HG02588 (cell line): ENCODE measurements around the gene PADI3.

Experiments
- ATAC-seq: cut with Tn5 transposase; IDR thresholded peaks from one replicate; pipeline ENCODE4 v1.9.1; 2021; ENCODE audit warnings: mild to moderate bottlenecking, moderate library complexity; ENCODE audit not compliant: unreplicated experiment

The PADI3 gene

GRCh38 chr1:17214876-17215544, 33.9 kb upstream of the PADI3 start:
- ATAC-seq = no peak

GRCh38 chr1:17215545-17215890, 33.4 kb upstream of the PADI3 start:
- no peak for ATAC-seq

GRCh38 chr1:17216078-17216477, 32.8 kb upstream of the PADI3 start:
- ATAC-seq = no peak

- ATAC-seq = no peak
Observed at GRCh38 chr1:17217607-17218006, 31.3 kb upstream of the PADI3 start.

GRCh38 chr1:17218939-17219338, 30.0 kb upstream of the PADI3 start:
- ATAC-seq = no peak

- no peak for ATAC-seq
Observed at GRCh38 chr1:17220287-17220686, 28.6 kb upstream of the PADI3 start.

- ATAC-seq = no peak
Observed at GRCh38 chr1:17222557-17222956, 26.3 kb upstream of the PADI3 start.

- no peak for ATAC-seq
Observed at GRCh38 chr1:17224434-17224833, 24.5 kb upstream of the PADI3 start.

- no peak for ATAC-seq
Observed at GRCh38 chr1:17225140-17225539, 23.8 kb upstream of the PADI3 start.

- ATAC-seq = no peak
Observed at GRCh38 chr1:17227358-17227915, 21.5 kb upstream of the PADI3 start.

- no peak for ATAC-seq
Observed at GRCh38 chr1:17228619-17229018, 20.3 kb upstream of the PADI3 start.

- ATAC-seq = no peak
Observed at GRCh38 chr1:17229379-17229778, 19.5 kb upstream of the PADI3 start.

- ATAC-seq = no peak
Observed at GRCh38 chr1:17230106-17230505, 18.8 kb upstream of the PADI3 start.

- no peak for ATAC-seq
Observed at GRCh38 chr1:17230671-17231310, 18.1 kb upstream of the PADI3 start.

- no peak for ATAC-seq
Observed at GRCh38 chr1:17232759-17233661, 15.9 kb upstream of the PADI3 start.

- no peak for ATAC-seq
Observed at GRCh38 chr1:17233675-17234320, 15.1 kb upstream of the PADI3 start.

- ATAC-seq = no peak
Observed at GRCh38 chr1:17234405-17234804, 14.5 kb upstream of the PADI3 start.

- no peak for ATAC-seq
Observed at GRCh38 chr1:17235135-17235885, 13.6 kb upstream of the PADI3 start.

GRCh38 chr1:17236779-17237560, 11.9 kb upstream of the PADI3 start:
- ATAC-seq = no peak

GRCh38 chr1:17237561-17237903, 11.4 kb upstream of the PADI3 start:
- no peak for ATAC-seq
